Suppressor macrophage treated with lipopolysaccharide for 4 hours (primary cell): Measurements from ENCODE around the gene ICE1.
"Not testable (repeated sequence)": the region's sequence is repeated elsewhere in the genome, so short reads cannot be mapped to it uniquely, and the experiment has no call there.

Source experiments
- DNase-seq: peaks from one replicate; pipeline ENCODE4 v3.0.0-alpha.2; 2020

The ICE1 gene

GRCh38 chr5:5401095-5401494, 21.4 kb upstream of the ICE1 start:
- no peak for DNase-seq

GRCh38 chr5:5403741-5404140, 18.7 kb upstream of the ICE1 start:
- no peak for DNase-seq

GRCh38 chr5:5404381-5404780, 18.1 kb upstream of the ICE1 start:
- DNase-seq: no peak

GRCh38 chr5:5405441-5405840, 17.0 kb upstream of the ICE1 start:
- no peak for DNase-seq

- DNase-seq: no peak
Measured at GRCh38 chr5:5407924-5408323, 14.6 kb upstream of the ICE1 start.

- no peak for DNase-seq
Measured at GRCh38 chr5:5409151-5409810, 13.2 kb upstream of the ICE1 start.

- not testable (repeated sequence) for DNase-seq
Measured at GRCh38 chr5:5413856-5414255, 8.6 kb upstream of the ICE1 start.

- DNase-seq: no peak
Measured at GRCh38 chr5:5414999-5415398, 7.5 kb upstream of the ICE1 start.

GRCh38 chr5:5416733-5417132, 5.7 kb upstream of the ICE1 start:
- no peak for DNase-seq

GRCh38 chr5:5418006-5418405, 4.5 kb upstream of the ICE1 start:
- DNase-seq: no peak

GRCh38 chr5:5418764-5419163, 3.7 kb upstream of the ICE1 start:
- DNase-seq: no peak

GRCh38 chr5:5419291-5420210, 2.9 kb upstream of the ICE1 start:
- DNase-seq: peak; percentile 35

GRCh38 chr5:5420251-5420650, 2.2 kb upstream of the ICE1 start:
- DNase-seq: no peak

GRCh38 chr5:5421149-5421960, 1.1 kb upstream of the ICE1 start:
- DNase-seq: no peak

- DNase-seq: no peak
Measured at GRCh38 chr5:5422819-5423515, 490 bp downstream of the ICE1 start.

GRCh38 chr5:5423586-5423985, 1.1 kb downstream of the ICE1 start:
- DNase-seq: no peak

- DNase-seq: no peak
Measured at GRCh38 chr5:5424736-5425135, 2.3 kb downstream of the ICE1 start.

- DNase-seq: no peak
Measured at GRCh38 chr5:5430136-5430535, 7.7 kb downstream of the ICE1 start.

GRCh38 chr5:5432020-5432707, 9.7 kb downstream of the ICE1 start:
- DNase-seq: no peak

GRCh38 chr5:5436203-5436760, 13.8 kb downstream of the ICE1 start:
- no peak for DNase-seq

GRCh38 chr5:5437227-5438172, 15.0 kb downstream of the ICE1 start:
- DNase-seq: no peak
